SU-DHL-6 (cell line): Measurements from ENCODE around the gene NMT2.

Experiments used
- EZH2phosphoT487 ChIP-seq: fragments of 200-600 bp; sonication (generic), shearing (Covaris generic); conservative IDR thresholded peaks from 2 replicates; pipeline ENCODE4 v1.6.1; 2018; ENCODE audit warnings: mild to moderate bottlenecking, antibody characterized with exemption, low read length, moderate library complexity, mixed read lengths
- TF ChIP-seq, protein P1 (sequence below): fragments of 200-600 bp; sonication (generic); IDR thresholded peaks from one replicate; pipeline ENCODE4 v1.5.1; 2017; ENCODE audit warnings: antibody characterized with exemption, mild to moderate bottlenecking, low read length, moderate library complexity; ENCODE audit not compliant: insufficient read depth, poor library complexity, severe bottlenecking

DNA sequence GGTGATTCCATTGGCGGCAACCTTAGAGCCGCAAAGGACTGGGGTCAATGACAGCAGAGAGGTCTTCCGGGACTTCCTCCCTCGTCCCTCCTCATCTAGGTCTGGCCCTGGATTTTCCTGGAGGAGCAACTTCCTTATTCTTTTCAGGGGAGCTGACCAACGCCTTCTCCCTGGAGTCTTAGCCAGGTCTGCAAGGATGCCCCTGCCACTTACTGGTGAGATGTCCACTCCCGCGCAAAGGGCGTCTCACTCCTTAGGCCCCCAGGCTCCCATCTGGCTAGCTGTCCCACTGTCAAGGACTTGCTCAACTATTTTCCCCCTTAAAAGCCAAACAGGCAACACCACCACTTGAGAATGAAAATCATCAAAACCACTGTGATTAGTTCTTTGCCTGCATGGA lies 42.0 kb upstream of the NMT2 start:
- TF ChIP-seq, protein P1, sequence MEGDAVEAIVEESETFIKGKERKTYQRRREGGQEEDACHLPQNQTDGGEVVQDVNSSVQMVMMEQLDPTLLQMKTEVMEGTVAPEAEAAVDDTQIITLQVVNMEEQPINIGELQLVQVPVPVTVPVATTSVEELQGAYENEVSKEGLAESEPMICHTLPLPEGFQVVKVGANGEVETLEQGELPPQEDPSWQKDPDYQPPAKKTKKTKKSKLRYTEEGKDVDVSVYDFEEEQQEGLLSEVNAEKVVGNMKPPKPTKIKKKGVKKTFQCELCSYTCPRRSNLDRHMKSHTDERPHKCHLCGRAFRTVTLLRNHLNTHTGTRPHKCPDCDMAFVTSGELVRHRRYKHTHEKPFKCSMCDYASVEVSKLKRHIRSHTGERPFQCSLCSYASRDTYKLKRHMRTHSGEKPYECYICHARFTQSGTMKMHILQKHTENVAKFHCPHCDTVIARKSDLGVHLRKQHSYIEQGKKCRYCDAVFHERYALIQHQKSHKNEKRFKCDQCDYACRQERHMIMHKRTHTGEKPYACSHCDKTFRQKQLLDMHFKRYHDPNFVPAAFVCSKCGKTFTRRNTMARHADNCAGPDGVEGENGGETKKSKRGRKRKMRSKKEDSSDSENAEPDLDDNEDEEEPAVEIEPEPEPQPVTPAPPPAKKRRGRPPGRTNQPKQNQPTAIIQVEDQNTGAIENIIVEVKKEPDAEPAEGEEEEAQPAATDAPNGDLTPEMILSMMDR = no peak
- no peak for TF ChIP-seq EZH2phosphoT487
